RCC 7860 (cell line): Measurements from ENCODE around the gene ETFDH.
"Not testable (repeated sequence)": the region's sequence is repeated elsewhere in the genome, so short reads cannot be mapped to it uniquely, and the experiment has no call there.

ENCODE experiments used
- DNase-seq: peaks from one replicate; pipeline ENCODE4 v3.0.0-alpha.2; 2015; ENCODE audit warnings: low spot score
- FAIRE-seq: peaks from 2 replicates; lab custom pipeline; 2012; peaks lifted over from hg19 to GRCh38; lab: Jason Lieb, UNC

ETFDH gene

DNA sequence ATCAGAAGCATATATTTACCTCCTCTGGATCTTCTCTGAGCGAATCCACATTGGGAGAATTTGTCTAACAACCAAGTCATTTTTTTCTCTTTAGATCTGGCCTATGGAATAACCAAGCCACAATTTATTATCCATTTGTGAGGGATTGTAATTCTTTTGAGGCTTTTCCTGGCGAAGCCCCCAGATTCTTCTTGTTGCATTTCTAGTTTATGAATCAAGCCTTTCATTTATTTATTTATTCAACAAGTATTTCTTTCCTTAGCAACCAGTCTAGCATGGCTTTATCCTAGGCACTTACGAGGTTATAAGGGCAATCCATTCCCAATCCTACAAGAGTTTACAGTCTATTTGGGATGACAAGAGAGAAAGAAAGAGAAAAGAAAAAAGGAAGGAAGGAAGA, 78.3 kb downstream of the ETFDH start:
- no peak for DNase-seq
- no peak for FAIRE-seq

- DNase-seq (no peak), FAIRE-seq (no peak)
These were observed 82.5 kb downstream of the ETFDH start for GRCh38 chr4:158754385-158755180.

DNA sequence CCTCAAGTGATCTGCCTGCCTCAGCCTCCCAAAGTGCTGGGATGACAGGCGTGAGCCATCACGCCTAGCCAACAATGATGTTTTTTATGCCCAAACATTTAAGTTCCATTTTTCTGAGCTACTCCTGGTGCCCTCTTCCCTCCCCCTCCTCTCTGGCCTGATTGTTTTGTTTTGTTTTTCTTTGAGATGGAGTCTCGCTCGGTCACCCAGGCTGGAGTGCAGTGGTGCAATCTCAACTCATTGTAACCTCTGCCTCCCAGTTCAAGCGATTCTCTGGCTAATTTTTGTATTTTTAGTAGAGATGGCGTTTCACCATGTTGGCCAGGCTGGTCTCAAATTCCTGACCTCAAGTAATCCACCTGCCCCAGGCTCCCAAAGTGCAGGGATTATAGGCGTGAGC, 83.7 kb downstream of the ETFDH start:
- DNase-seq: not testable (repeated sequence)

GRCh38 chr4:158756588-158756987, 84.5 kb downstream of the ETFDH start:
- DNase-seq: no peak
- no peak for FAIRE-seq

More for the DNA sequence above, 83.7 kb downstream of the ETFDH start:
- not testable (repeated sequence) for FAIRE-seq

- FAIRE-seq: no peak
- no peak for DNase-seq
These were observed 86.0 kb downstream of the ETFDH start for GRCh38 chr4:158758142-158758541.

- no peak for DNase-seq
- no peak for FAIRE-seq
These were observed 86.6 kb downstream of the ETFDH start for GRCh38 chr4:158758703-158759102.
